Bronchial epithelial cell (primary cell): ENCODE results near the gene RBM33. TPM values are rescaled to one million over a fixed set of nuclear protein-coding genes. Genes with fewer than 3 reads are reported as not detected.
A peak's percentile ranks its signal among the peaks of the same experiment; 100 is the strongest.

Experiments
- DNase-seq: peaks from one replicate; pipeline ENCODE4 v3.0.0-alpha.2; 2010; ENCODE audit warnings: low read depth
- FAIRE-seq: peaks from 2 replicates; lab custom pipeline; 2011; peaks lifted over from hg19 to GRCh38; lab: Jason Lieb, UNC
- H3K27me3 ChIP-seq: 2 replicates; pipeline ENCODE4 v1.5.1; 2011; ENCODE audit warnings: low read length; ENCODE audit not compliant: control insufficient read depth, insufficient read depth
- H3K36me3 ChIP-seq: 2 replicates; pipeline ENCODE4 v1.5.1; 2011; ENCODE audit warnings: low read length; ENCODE audit not compliant: control insufficient read depth, insufficient read depth
- H3K4me3 ChIP-seq: 2 replicates; pipeline ENCODE4 v1.5.1; 2011; ENCODE audit warnings: mild to moderate bottlenecking, low read depth, low read length, control low read depth
- total RNA-seq: library from RNA; depleted of rRNA; stranded (reverse); fragments of >200 nt; gene quantifications from 2 replicates; pipeline ENCODE4 v1.2.1, GENCODE V29; 2014
- TF ChIP-seq, protein P1 (sequence below): IDR thresholded peaks from 2 replicates; pipeline ENCODE4 v1.5.1; 2011; ENCODE audit warnings: mild to moderate bottlenecking, moderate library complexity, low read length, control low read depth, inconsistent platforms; ENCODE audit not compliant: insufficient read depth, severe bottlenecking

RBM33 gene
- total RNA-seq, 1 donor from 2014 or later = 17.1 TPM

DNA sequence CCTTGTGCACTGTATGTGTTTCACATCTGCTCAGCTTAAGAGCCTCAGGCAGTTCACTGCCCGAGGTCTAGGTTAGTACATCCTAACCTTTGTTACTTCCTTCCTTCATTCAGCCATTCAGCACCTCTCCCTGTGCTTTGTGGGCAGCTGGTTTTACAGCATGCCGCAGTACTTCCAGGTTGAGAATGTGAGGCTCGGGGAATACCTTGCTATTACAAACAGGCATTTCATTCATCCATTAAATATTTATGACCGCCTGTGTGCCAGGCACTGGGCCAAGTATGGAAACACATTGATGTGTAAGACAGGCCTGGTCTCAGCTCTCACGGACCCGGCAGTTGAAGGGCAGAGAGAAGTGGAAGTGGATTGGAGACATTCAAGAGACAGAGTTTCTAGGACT is 85.4 kb downstream of the RBM33 start:
- FAIRE-seq = no peak
- TF ChIP-seq, protein P1, sequence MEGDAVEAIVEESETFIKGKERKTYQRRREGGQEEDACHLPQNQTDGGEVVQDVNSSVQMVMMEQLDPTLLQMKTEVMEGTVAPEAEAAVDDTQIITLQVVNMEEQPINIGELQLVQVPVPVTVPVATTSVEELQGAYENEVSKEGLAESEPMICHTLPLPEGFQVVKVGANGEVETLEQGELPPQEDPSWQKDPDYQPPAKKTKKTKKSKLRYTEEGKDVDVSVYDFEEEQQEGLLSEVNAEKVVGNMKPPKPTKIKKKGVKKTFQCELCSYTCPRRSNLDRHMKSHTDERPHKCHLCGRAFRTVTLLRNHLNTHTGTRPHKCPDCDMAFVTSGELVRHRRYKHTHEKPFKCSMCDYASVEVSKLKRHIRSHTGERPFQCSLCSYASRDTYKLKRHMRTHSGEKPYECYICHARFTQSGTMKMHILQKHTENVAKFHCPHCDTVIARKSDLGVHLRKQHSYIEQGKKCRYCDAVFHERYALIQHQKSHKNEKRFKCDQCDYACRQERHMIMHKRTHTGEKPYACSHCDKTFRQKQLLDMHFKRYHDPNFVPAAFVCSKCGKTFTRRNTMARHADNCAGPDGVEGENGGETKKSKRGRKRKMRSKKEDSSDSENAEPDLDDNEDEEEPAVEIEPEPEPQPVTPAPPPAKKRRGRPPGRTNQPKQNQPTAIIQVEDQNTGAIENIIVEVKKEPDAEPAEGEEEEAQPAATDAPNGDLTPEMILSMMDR = no peak

DNA sequence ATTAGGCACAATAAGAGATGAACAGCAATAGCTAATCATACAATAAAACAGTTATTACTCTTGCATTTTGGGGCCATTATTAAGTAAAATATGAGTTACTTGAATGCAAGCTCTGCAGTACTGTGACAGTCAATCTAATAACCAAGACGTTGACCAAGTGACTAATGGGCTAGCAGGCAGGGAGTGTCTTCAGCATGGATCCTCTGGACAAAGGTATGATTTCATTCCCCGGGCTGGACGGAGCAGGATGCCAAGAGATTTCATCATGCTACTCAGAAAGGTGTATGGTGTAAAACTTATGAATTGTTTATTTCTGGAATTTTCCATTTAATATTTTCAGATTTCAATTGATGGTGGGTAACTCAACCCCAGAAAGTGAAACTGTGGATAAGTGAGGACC is 86.9 kb downstream of the RBM33 start:
- H3K4me3 ChIP-seq = no peak overlapping the region
- H3K36me3 ChIP-seq = peaks cover 4% of the 10 kb centered on the region
- DNase-seq (peak; percentile 93), FAIRE-seq (no peak)
- TF ChIP-seq, protein P1 = no peak
- no peaks in the 10 kb centered on the region for H3K27me3 ChIP-seq

More for the DNA sequence above, 85.4 kb downstream of the RBM33 start:
- peaks cover 3% of the 10 kb centered on the region for H3K36me3 ChIP-seq
- peak; percentile 63 for DNase-seq
- H3K4me3 ChIP-seq = no peak overlapping the region
- H3K27me3 ChIP-seq = no peaks in the 10 kb centered on the region

DNA sequence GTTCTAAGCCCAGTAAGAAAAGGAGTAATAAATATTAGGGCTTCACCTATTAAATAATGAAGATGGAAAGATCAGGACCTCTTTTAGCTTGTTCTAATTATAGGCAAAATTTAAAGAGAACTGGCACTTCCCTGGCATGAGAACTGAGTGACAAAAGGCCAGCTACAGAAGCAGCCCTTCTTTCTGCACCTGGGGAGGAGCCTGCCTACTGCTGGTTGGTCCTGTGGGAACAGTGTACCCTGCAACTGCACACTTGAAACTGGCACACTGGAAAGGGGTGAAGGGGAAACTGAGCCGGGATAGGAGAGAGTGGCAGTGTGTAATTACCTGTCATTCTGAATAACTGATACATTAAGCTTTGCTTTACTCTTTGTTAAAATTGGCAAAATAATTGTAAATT is 87.4 kb downstream of the RBM33 start:
- FAIRE-seq (no peak), DNase-seq (no peak)
- H3K4me3 ChIP-seq = no peak overlapping the region
- no peaks in the 10 kb centered on the region for H3K27me3 ChIP-seq
- TF ChIP-seq, protein P1 = no peak
- H3K36me3 ChIP-seq = peaks cover 4% of the 10 kb centered on the region

DNA sequence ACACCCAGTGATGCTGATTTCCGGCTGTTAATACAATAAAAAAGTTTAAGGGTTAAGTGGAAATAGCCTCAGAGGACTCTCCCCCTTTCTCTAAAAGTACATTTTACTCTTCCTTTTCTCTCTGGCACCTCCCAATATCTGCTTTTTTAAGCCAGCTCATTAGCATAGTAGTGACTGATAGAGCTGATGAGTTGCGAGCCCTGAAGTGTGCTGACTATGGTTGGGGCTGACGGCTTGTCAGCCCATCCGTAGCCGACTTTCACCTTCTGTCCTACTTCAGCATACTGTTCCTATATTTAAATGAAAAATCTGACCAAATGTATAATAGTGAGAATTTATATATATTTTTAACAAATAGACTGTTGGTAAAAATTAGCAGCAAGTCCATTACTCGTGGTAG is 87.8 kb downstream of the RBM33 start:
- no peak for FAIRE-seq
- H3K36me3 ChIP-seq = peaks cover 4% of the 10 kb centered on the region

DNA sequence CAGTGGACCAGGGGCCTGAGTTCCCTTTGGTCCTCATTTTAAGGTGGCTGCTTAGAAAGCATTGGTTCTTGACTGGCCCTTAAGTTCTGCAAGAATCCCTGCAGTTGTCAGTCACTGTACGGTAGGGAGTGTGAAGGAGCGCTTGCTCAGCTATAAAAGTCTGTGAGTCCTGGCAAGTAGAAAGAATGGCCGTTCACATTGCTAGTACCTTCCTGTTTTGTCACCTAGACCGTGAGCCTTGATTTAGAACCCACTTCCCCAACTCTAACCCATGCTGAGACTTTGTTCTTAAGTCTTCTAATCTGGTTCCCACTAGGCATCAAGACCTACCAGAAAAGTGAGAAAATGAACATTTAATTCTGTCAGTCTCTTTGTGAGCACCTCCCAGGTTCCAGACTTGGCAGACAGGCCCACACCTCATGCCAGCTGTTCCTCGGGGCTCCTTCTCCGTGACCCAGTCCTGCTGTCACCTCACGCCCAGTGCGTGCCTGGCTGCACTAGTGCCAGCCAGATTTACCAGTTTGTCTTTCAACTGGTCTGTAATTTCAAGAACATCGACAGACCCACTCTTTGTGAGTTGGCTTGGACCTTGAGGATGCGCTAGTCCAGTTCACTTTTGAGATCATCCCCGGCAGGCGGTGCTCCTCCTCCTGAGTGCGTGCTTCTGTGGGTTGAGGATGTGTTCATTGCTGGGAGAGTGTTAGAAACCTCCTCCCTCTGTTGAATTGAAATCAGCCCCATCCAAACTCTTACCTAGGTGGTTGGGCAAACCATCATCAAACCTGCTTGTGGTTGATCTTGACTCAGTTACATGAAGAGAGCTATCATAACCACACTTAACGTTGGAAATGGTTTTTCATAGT is 89.4 kb downstream of the RBM33 start:
- FAIRE-seq (no peak), DNase-seq (no peak)

More for the DNA sequence above, 87.8 kb downstream of the RBM33 start:
- TF ChIP-seq, protein P1 = no peak
- Histone ChIP-seq H3K4me3 (no peak overlapping the region), H3K27me3 (no peaks in the 10 kb centered on the region)
- DNase-seq = no peak

More for the DNA sequence above, 89.4 kb downstream of the RBM33 start:
- TF ChIP-seq, protein P1 = no peak
- H3K4me3 ChIP-seq = no peak overlapping the region
- H3K36me3 ChIP-seq = peaks cover 5% of the 10 kb centered on the region
- no peaks in the 10 kb centered on the region for H3K27me3 ChIP-seq
